ENCODE measurements around the gene MEG3. TPM values are rescaled to one million over a fixed set of nuclear protein-coding genes. Genes with fewer than 3 reads are reported as not detected.

MEG3 gene
- total RNA-seq, 1 experiment from 2014 or later = 62.4 TPM

GRCh38 chr14:100788517-100788916 lies 37.4 kb upstream of the MEG3 start:
- Histone ChIP-seq H3K27me3 (ENCODE audit: control insufficient read depth, insufficient read depth, low read length) (no peaks in the 10 kb centered on the region), H3K4me1 (ENCODE audit: control insufficient read depth, insufficient read depth, low read length) (no peaks in the 10 kb centered on the region), H3K27ac (ENCODE audit: low read length) (no peak overlapping the region), H3K36me3 (ENCODE audit: control insufficient read depth, insufficient read depth, low read length) (no peaks in the 10 kb centered on the region), H3K4me3 (ENCODE audit: low read depth in 2 of 2, low read length in 2 of 2) (no peak overlapping the region), H3K9me3 (ENCODE audit: control insufficient read depth, insufficient read depth, low read depth, low read length) (no peaks in the 10 kb centered on the region)
- in situ Hi-C loops (cut with HindIII; ENCODE audit: low pct_unique_long_range_greater_than_20kb, low sequenced_read_pairs) (no loop called here), intact Hi-C loops (cut with micrococcal nuclease; ENCODE audit: unreplicated experiment) (no loop called here)
- TF ChIP-seq SIN3A (IDR thresholded peaks at IDR 0.05; ENCODE audit: borderline replicate concordance, insufficient read depth, low read depth, low read length) = no peak
- no peak for TF ChIP-seq TCF7L2 (IDR thresholded peaks at IDR 0.05; ENCODE audit: low read depth, low read length)
- TF ChIP-seq, protein P1, sequence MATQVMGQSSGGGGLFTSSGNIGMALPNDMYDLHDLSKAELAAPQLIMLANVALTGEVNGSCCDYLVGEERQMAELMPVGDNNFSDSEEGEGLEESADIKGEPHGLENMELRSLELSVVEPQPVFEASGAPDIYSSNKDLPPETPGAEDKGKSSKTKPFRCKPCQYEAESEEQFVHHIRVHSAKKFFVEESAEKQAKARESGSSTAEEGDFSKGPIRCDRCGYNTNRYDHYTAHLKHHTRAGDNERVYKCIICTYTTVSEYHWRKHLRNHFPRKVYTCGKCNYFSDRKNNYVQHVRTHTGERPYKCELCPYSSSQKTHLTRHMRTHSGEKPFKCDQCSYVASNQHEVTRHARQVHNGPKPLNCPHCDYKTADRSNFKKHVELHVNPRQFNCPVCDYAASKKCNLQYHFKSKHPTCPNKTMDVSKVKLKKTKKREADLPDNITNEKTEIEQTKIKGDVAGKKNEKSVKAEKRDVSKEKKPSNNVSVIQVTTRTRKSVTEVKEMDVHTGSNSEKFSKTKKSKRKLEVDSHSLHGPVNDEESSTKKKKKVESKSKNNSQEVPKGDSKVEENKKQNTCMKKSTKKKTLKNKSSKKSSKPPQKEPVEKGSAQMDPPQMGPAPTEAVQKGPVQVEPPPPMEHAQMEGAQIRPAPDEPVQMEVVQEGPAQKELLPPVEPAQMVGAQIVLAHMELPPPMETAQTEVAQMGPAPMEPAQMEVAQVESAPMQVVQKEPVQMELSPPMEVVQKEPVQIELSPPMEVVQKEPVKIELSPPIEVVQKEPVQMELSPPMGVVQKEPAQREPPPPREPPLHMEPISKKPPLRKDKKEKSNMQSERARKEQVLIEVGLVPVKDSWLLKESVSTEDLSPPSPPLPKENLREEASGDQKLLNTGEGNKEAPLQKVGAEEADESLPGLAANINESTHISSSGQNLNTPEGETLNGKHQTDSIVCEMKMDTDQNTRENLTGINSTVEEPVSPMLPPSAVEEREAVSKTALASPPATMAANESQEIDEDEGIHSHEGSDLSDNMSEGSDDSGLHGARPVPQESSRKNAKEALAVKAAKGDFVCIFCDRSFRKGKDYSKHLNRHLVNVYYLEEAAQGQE (IDR thresholded peaks at IDR 0.05; ENCODE audit: insufficient read depth in 1 of 2, low read depth in 2 of 2, low read length in 1 of 2) = no peak
- no peak for TF ChIP-seq POLR2AphosphoS5 (IDR thresholded peaks at IDR 0.05; ENCODE audit: low read depth, low read length)
- TF ChIP-seq CTCF (IDR thresholded peaks at IDR 0.05) = no peak
- ATAC-seq = no peak
- no TSS peak for BruUV-seq (replicated peaks)
- CTCF ChIA-PET = no interaction called here
- no peak for DNase-seq (ENCODE audit: low read depth, low spot score)
- POLR2A ChIA-PET = no interaction called here

GRCh38 chr14:100788942-100789341 lies 37.0 kb upstream of the MEG3 start:
- no peak overlapping the region for H3K4me3 ChIP-seq (ENCODE audit: low read depth in 2 of 2, low read length in 2 of 2)
- ChIA-PET POLR2A (no interaction called here), CTCF (no interaction called here)
- no peak for TF ChIP-seq CTCF (IDR thresholded peaks at IDR 0.05)
- TF ChIP-seq POLR2AphosphoS5 (IDR thresholded peaks at IDR 0.05; ENCODE audit: low read depth, low read length) = no peak
- TF ChIP-seq SIN3A (IDR thresholded peaks at IDR 0.05; ENCODE audit: borderline replicate concordance, insufficient read depth, low read depth, low read length) = no peak
- TF ChIP-seq TCF7L2 (IDR thresholded peaks at IDR 0.05; ENCODE audit: low read depth, low read length) = no peak
- TF ChIP-seq, protein P1 (IDR thresholded peaks at IDR 0.05; ENCODE audit: insufficient read depth in 1 of 2, low read depth in 2 of 2, low read length in 1 of 2) = no peak
- no peak overlapping the region for H3K27ac ChIP-seq (ENCODE audit: low read length)
- H3K9me3 ChIP-seq (ENCODE audit: control insufficient read depth, insufficient read depth, low read depth, low read length) = no peaks in the 10 kb centered on the region
- H3K27me3 ChIP-seq (ENCODE audit: control insufficient read depth, insufficient read depth, low read length) = no peaks in the 10 kb centered on the region
- no peaks in the 10 kb centered on the region for H3K36me3 ChIP-seq (ENCODE audit: control insufficient read depth, insufficient read depth, low read length)
- intact Hi-C loops (cut with micrococcal nuclease; ENCODE audit: unreplicated experiment) (no loop called here), in situ Hi-C loops (cut with HindIII; ENCODE audit: low pct_unique_long_range_greater_than_20kb, low sequenced_read_pairs) (no loop called here)
- BruUV-seq (replicated peaks) = no TSS peak
- no peaks in the 10 kb centered on the region for H3K4me1 ChIP-seq (ENCODE audit: control insufficient read depth, insufficient read depth, low read length)
- DNase-seq (ENCODE audit: low read depth, low spot score) = no peak
- no peak for ATAC-seq

Measured in Panc1 (cell line).